A549 (cell line): ENCODE measurements around the gene HBS1L. TPM values are rescaled to one million over a fixed set of nuclear protein-coding genes. Genes with fewer than 3 reads are reported as not detected.

Experiments
- ATAC-seq, 2 experiments: fragments of 200-7000 bp in 1 of 2; fragments of >200 bp in 1 of 2; cut with Nextera tagmentation in 1 of 2; cut with Tn5 transposase in 1 of 2; 3 replicates each; pipeline versions ENCODE4 v1.8.0 to v1.9.1; 2018 to 2020; ENCODE audit warnings: mild to moderate bottlenecking in 1 of 2, moderate library complexity in 1 of 2
- CTCF ChIA-PET: fragments of 300-600 bp; sonication (Branson Sonifier 250); formaldehyde crosslinking; extraction: SDS; loops from one replicate; lab custom pipeline; 2021; ENCODE audit warnings: antibody characterized with exemption, inconsistent platforms; lab: Yijun Ruan, JAX
- POLR2A ChIA-PET: fragments of 350-600 bp; formaldehyde crosslinking; extraction: SDS; loops from one replicate; lab custom pipeline; 2021; ENCODE audit warnings: antibody characterized with exemption, inconsistent platforms; lab: Yijun Ruan, JAX
- DNase-seq, 2 experiments: peaks; one replicate each; pipeline versions ENCODE4 v3.0.0 to v3.0.0-alpha.2; 2011 to 2016; ENCODE audit warnings: low read depth in 1 of 2, low spot score in 1 of 2
- FAIRE-seq: peaks from 2 replicates; lab custom pipeline; 2011; peaks lifted over from hg19 to GRCh38; lab: Jason Lieb, UNC
- H3K27ac ChIP-seq, 2 experiments: fragments of >200 bp; sonication (Bioruptor Twin); formaldehyde crosslinking; 3 replicates each; pipeline ENCODE4 v1.5.1; 2016 to 2017
- H3K4me1 ChIP-seq: fragments of >200 bp; sonication (Bioruptor Twin); formaldehyde crosslinking; 3 replicates; pipeline ENCODE4 v1.6.1; 2016
- H3K4me2 ChIP-seq: fragments of >200 bp; sonication (Bioruptor Twin); formaldehyde crosslinking; 3 replicates; pipeline ENCODE4 v1.6.1; 2016
- H3K4me3 ChIP-seq: fragments of >200 bp; sonication (Bioruptor Twin); formaldehyde crosslinking; 3 replicates; pipeline ENCODE4 v1.5.1; 2016
- H3K9me3 ChIP-seq: fragments of >200 bp; sonication (Bioruptor Twin); formaldehyde crosslinking; 3 replicates; pipeline ENCODE4 v1.6.1; 2016
- BCL3 ChIP-seq: fragments of >200 bp; sonication (Bioruptor Twin); formaldehyde crosslinking; IDR thresholded peaks from 3 replicates; pipeline ENCODE4 v1.6.1; 2016
- BHLHE40 ChIP-seq: IDR thresholded peaks from 2 replicates; pipeline ENCODE4 v1.6.1; 2012; ENCODE audit warnings: low read depth, low read length, inconsistent platforms
- CBX2 ChIP-seq: fragments of 200-600 bp; sonication (generic); IDR thresholded peaks from 2 replicates; pipeline ENCODE4 v1.6.1; 2016; ENCODE audit warnings: low read depth, mild to moderate bottlenecking, borderline replicate concordance
- CBX8 ChIP-seq: fragments of 200-600 bp; sonication (generic); IDR thresholded peaks from 2 replicates; pipeline ENCODE4 v1.6.1; 2016
- CTCF ChIP-seq: fragments of >200 bp; sonication (Bioruptor Twin); formaldehyde crosslinking; IDR thresholded peaks from 3 replicates; pipeline ENCODE4 v1.5.1; 2016
- EHF ChIP-seq: fragments of 250-450 bp; sonication (Bioruptor Pico); IDR thresholded peaks from 2 replicates; pipeline ENCODE4 v1.5.0; 2020; ENCODE audit warnings: mild to moderate bottlenecking
- GATA3 ChIP-seq: IDR thresholded peaks from 2 replicates; pipeline ENCODE4 v1.6.1; 2012; ENCODE audit warnings: borderline replicate concordance
- HDAC2 ChIP-seq: fragments of 200-600 bp; sonication (generic); IDR thresholded peaks from 2 replicates; pipeline ENCODE4 v1.6.1; 2016
- HEYL ChIP-seq: fragments of 250-450 bp; sonication (Bioruptor Pico); IDR thresholded peaks from 2 replicates; pipeline ENCODE4 v1.8.0; 2021; ENCODE audit warnings: mild to moderate bottlenecking, moderate library complexity
- HMGXB4 ChIP-seq: fragments of 250-450 bp; sonication (Bioruptor Pico); IDR thresholded peaks from 2 replicates; pipeline ENCODE4 v1.5.0; 2021; ENCODE audit warnings: mild to moderate bottlenecking, moderate library complexity, borderline replicate concordance
- HOXB5 ChIP-seq: fragments of 250-450 bp; sonication (Bioruptor Pico); IDR thresholded peaks from 2 replicates; pipeline ENCODE4 v1.5.0; 2020; ENCODE audit warnings: mild to moderate bottlenecking, moderate library complexity
- MAX ChIP-seq: IDR thresholded peaks from 2 replicates; pipeline ENCODE4 v1.6.1; 2012
- MAZ ChIP-seq: fragments of 150-350 bp; IDR thresholded peaks from 2 replicates; pipeline ENCODE4 v1.6.1; 2014; ENCODE audit warnings: antibody characterized with exemption, low read depth, low read length, borderline replicate concordance
- NFE2L2 ChIP-seq: fragments of 150-350 bp; conservative IDR thresholded peaks from 2 replicates; pipeline ENCODE4 v1.6.1; 2014; ENCODE audit warnings: low read length
- NPAS2 ChIP-seq: fragments of 250-450 bp; sonication (Bioruptor Pico); IDR thresholded peaks from 2 replicates; pipeline ENCODE4 v1.8.0; 2022; ENCODE audit warnings: mild to moderate bottlenecking, moderate library complexity, borderline replicate concordance
- POLR2A ChIP-seq: IDR thresholded peaks from 2 replicates; pipeline ENCODE4 v1.6.1; 2012; ENCODE audit warnings: mild to moderate bottlenecking, low read length
- RARB ChIP-seq: fragments of 250-450 bp; sonication (Bioruptor Pico); IDR thresholded peaks from 2 replicates; pipeline ENCODE4 v1.8.0; 2021; ENCODE audit warnings: mild to moderate bottlenecking, moderate library complexity
- RCOR1 ChIP-seq: fragments of 150-350 bp; IDR thresholded peaks from 2 replicates; pipeline ENCODE4 v1.6.1; 2014; ENCODE audit warnings: antibody characterized with exemption, low read length, low read depth
- REST ChIP-seq: fragments of 200-600 bp; sonication (generic); IDR thresholded peaks from 2 replicates; pipeline ENCODE4 v1.6.1; 2016; ENCODE audit warnings: antibody characterized with exemption, mild to moderate bottlenecking, moderate library complexity
- TP53 ChIP-seq: fragments of 250-450 bp; sonication (Bioruptor Pico); IDR thresholded peaks from 2 replicates; pipeline ENCODE4 v1.5.0; 2021; ENCODE audit warnings: mild to moderate bottlenecking, moderate library complexity
- USF2 ChIP-seq: fragments of 450-650 bp; IDR thresholded peaks from 2 replicates; pipeline ENCODE4 v1.6.1; 2014; ENCODE audit warnings: antibody characterized with exemption
- ZC3H11A ChIP-seq: fragments of 450-650 bp; IDR thresholded peaks from 2 replicates; pipeline ENCODE4 v1.6.1; 2014; ENCODE audit warnings: antibody characterized with exemption, mild to moderate bottlenecking
- ZNF302 ChIP-seq: fragments of 250-450 bp; sonication (Bioruptor Pico); IDR thresholded peaks from 2 replicates; pipeline ENCODE4 v1.9.0; 2021; ENCODE audit warnings: inconsistent platforms, mild to moderate bottlenecking, moderate library complexity
- WGBS: methylation state at CpG from one replicate; pipeline ENCODE4 v1.1.6; 2017; ENCODE audit errors: missing lambda C conversion rate; 5-methylcytosine and 5-hydroxymethylcytosine counted together
- polyA plus RNA-seq, 4 experiments: library from polyadenylated mRNA; depleted of rRNA in 3 of 4; stranded (reverse); fragments of >200 nt; fragmentation: RNase III in 1 of 4; extraction: RNeasy Plus Mini Kit Qiagen cat#74134 plus additional on column Dnase treatment in 1 of 4; gene quantifications; 2 replicates in 3 of 4; 3 replicates in 1 of 4; pipeline ENCODE4 v1.2.3, GENCODE V29; 2011 to 2017
- TF ChIP-seq, protein P1 (sequence below): fragments of >200 bp; sonication (Bioruptor Twin); formaldehyde crosslinking; IDR thresholded peaks from 2 replicates; pipeline ENCODE4 v1.6.1; 2016

HBS1L gene
- polyA plus RNA-seq, 2 of the 4 experiments (the other 2 are of a cell fraction): 41.5 to 61.7 TPM

DNA sequence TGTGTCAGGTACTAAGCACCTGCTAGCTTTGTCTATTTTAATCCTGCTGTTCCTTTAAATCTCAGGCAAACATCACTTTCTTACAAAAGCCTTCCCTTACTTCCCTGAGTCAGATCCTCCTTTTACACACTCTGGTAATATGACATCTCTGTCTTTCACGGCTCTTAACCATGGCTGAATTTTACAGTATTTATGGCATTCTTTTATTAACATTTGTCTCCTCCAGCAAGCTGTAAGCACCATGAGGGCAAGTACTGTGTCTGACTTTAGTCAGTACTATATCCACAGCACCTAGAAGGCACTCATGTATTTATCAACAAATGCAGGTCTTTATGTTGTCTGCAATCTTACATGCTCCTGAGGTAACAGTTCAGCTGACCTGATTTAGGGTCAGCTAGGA lies 33.7 kb upstream of the HBS1L start:
- Histone ChIP-seq H3K9me3 (no peaks in the 10 kb centered on the region), H3K4me1 (no peaks in the 10 kb centered on the region), H3K4me2 (no peak overlapping the region), H3K4me3 (no peak overlapping the region)
- no peak for TF ChIP-seq ZC3H11A
- no peak for TF ChIP-seq MAX
- no peak for TF ChIP-seq GATA3
- no peak for TF ChIP-seq CTCF
- TF ChIP-seq CBX8: no peak
- TF ChIP-seq HEYL (CRISPR knock-in tag): no peak
- TF ChIP-seq BHLHE40: no peak
- no peak for TF ChIP-seq NFE2L2
- TF ChIP-seq HMGXB4 (CRISPR knock-in tag): no peak
- TF ChIP-seq RARB (CRISPR knock-in tag): no peak
- TF ChIP-seq RCOR1: no peak
- TF ChIP-seq REST: no peak
- no peak for TF ChIP-seq HDAC2
- TF ChIP-seq BCL3: no peak
- no peak for TF ChIP-seq POLR2A
- TF ChIP-seq, all 56 proteins: peak for 0
- ChIA-PET POLR2A (no interaction called here), CTCF (interaction anchor here (0.7 kb wide), 1 partner anchor 25 kb away, joined by 3 read pairs; no protein-coding TSS in a partner anchor)
- no peak for FAIRE-seq
- no peak overlapping the region for H3K27ac ChIP-seq
- no peak for ATAC-seq
- no peak for DNase-seq
- WGBS: 28% methylated on average over 1 of the region's 1 CpG

DNA sequence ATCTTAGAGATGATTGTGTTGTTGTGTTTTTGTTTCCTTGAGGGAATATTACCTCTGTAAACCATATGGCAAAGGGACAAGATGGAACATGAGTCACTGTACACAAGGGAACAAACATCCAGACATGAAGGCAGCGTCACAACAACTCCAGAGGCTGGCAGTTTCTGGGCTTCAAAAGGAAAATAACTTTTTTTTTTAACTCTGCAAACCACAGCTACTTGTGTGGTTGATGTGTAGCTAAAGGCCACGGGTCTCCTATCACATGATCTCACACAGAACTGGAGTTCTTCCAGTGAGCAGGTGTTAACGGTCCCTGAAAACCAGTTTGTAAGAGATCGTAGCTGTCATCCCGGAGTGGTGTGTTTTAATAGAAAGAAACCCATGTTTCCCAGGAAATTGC lies 33.2 kb upstream of the HBS1L start:
- ChIA-PET POLR2A (no interaction called here), CTCF (no interaction called here)
- DNase-seq: no peak
- 52% methylated on average over 5 of the region's 5 CpGs for WGBS
- no peak overlapping the region for H3K4me2 ChIP-seq
- ATAC-seq: no peak
- no peak overlapping the region for H3K4me3 ChIP-seq
- no peak overlapping the region for H3K27ac ChIP-seq
- no peaks in the 10 kb centered on the region for H3K9me3 ChIP-seq
- no peak for FAIRE-seq
- H3K4me1 ChIP-seq: no peaks in the 10 kb centered on the region
- TF ChIP-seq MAZ: no peak
- TF ChIP-seq CTCF: no peak
- no peak for TF ChIP-seq TP53 (CRISPR knock-in tag)
- no peak for TF ChIP-seq USF2
- TF ChIP-seq NPAS2 (CRISPR knock-in tag): no peak
- no peak for TF ChIP-seq ZC3H11A
- TF ChIP-seq, protein P1, sequence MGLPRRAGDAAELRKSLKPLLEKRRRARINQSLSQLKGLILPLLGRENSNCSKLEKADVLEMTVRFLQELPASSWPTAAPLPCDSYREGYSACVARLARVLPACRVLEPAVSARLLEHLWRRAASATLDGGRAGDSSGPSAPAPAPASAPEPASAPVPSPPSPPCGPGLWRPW: no peak
- no peak for TF ChIP-seq HOXB5 (CRISPR knock-in tag)
- TF ChIP-seq ZNF302 (CRISPR knock-in tag): no peak
- no peak for TF ChIP-seq MAX
- TF ChIP-seq CBX2: no peak
- TF ChIP-seq BCL3: no peak
- TF ChIP-seq EHF (CRISPR knock-in tag): no peak
